ENCODE data around the gene MICAL2. TPM values are rescaled to one million over a fixed set of nuclear protein-coding genes. Genes with fewer than 3 reads are reported as not detected.

The MICAL2 gene
- total RNA-seq, 8 experiments from 2014 or later = 0.71 to 33.6 (median 3.6) TPM

DNA sequence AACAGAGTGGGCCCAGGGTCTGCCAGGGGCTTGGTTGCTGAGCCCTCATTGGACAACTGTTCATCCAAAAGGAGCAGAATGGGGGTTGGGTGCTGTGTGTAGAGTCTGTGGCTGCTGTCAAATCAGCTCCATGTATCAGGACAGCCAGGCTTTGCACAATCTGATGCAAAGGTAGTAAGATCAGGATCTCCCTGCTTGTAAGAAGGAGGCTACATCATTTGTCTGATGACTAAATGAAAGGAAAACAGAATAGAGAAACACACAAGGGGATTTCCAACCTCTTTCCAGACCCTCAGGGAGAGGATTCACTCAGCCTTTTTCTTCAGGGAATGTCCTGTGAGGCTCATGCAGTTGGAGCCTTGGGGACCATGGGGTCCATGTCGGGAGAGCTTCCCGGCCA is 7.2 kb downstream of the MICAL2 start:
- peaks cover 9 to 19% of the 10 kb centered on the region in 2 donors for H3K4me1 ChIP-seq (replicated peaks in 1 of 2)
- ATAC-seq (replicated peaks in 6 of 8) = no peak
- in situ Hi-C loops (cut with MboI; ENCODE audit: low pct_unique_long_range_greater_than_20kb in 2 of 9, low sequenced_read_pairs in 9 of 9, unreplicated experiment in 9 of 9) = loop anchor here in 1 of 9 experiments (25.0 kb wide), 1 partner anchor 120 kb away; no protein-coding TSS in a partner anchor
- H3K4me3 ChIP-seq = no peak overlapping the region
- WGBS, 10 experiments = 100% methylated on average over 1 of the region's 2 CpGs; no CpG with 5 or more reads in 8 of the 10 experiments
- no peak overlapping the region for H3K27ac ChIP-seq

DNA sequence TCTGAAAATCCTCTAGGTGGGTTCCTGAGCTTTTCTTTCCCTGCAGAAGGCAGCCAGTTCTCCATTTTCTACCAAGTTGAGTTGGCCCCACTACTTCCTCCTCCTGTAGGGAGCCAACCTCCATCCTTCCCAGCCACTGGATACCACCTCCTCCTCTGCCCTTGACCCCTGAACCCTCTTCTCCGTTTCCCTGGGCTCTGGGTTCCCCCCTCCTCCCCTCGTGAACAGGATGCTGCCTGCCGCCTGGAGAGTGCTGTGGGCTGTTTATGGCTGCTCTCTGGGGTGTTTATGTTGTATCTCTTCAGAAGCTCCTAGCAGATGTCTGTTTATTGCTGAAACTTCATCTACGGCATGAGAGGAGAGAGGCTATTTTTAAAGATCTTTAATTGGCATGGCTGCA is 8.6 kb downstream of the MICAL2 start:
- peaks cover 9 to 19% of the 10 kb centered on the region in 2 donors for H3K4me1 ChIP-seq (replicated peaks in 1 of 2)
- peak in 1 of 8 experiments; percentile 21 for ATAC-seq (replicated peaks in 6 of 8)
- in situ Hi-C loops (cut with MboI; ENCODE audit: low pct_unique_long_range_greater_than_20kb in 2 of 9, low sequenced_read_pairs in 9 of 9, unreplicated experiment in 9 of 9) = loop anchor here in 1 of 9 experiments (25.0 kb wide), 1 partner anchor 118 kb away; no protein-coding TSS in a partner anchor

DNA sequence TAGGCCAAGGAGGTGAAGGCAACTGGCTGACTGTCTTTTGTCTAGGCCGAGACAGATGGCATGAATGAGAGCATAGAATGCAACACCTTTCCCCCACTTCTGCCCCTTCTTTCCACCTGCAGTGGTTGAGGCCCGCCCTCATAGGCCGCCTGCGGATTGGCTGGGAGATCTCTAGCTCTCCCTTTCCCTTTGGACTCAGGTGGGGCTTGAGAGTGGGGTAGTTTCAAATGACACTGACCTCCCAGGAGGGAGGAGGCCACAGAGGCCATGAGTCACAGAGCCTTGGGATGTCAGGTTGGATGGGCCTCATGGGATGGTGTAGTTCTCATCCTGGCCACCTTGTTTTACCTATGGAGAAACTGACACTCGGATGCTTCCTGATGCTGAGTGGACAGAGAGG is 9.1 kb downstream of the MICAL2 start:
- in situ Hi-C loops (cut with MboI; ENCODE audit: low pct_unique_long_range_greater_than_20kb in 2 of 9, low sequenced_read_pairs in 9 of 9, unreplicated experiment in 9 of 9) = loop anchor here in 1 of 9 experiments (25.0 kb wide), 1 partner anchor 118 kb away; no protein-coding TSS in a partner anchor
- peaks cover 12 to 21% of the 10 kb centered on the region in 2 donors for H3K4me1 ChIP-seq (replicated peaks in 1 of 2)
- WGBS, 10 experiments = 60 to 100% (median 100%) methylated on average over 1 to 4 of the region's 5 CpGs; no CpG with 5 or more reads in 3 of the 10 experiments
- no peak for ATAC-seq (replicated peaks in 6 of 8)
- no peak overlapping the region for H3K4me3 ChIP-seq
- H3K27ac ChIP-seq = no peak overlapping the region

More for the DNA sequence above, 8.6 kb downstream of the MICAL2 start:
- Histone ChIP-seq H3K27ac (no peak overlapping the region), H3K4me3 (no peak overlapping the region)
- WGBS, 10 experiments = 50 to 100% (median 67%) methylated on average over 1 to 4 of the region's 4 CpGs; no CpG with 5 or more reads in 5 of the 10 experiments

DNA sequence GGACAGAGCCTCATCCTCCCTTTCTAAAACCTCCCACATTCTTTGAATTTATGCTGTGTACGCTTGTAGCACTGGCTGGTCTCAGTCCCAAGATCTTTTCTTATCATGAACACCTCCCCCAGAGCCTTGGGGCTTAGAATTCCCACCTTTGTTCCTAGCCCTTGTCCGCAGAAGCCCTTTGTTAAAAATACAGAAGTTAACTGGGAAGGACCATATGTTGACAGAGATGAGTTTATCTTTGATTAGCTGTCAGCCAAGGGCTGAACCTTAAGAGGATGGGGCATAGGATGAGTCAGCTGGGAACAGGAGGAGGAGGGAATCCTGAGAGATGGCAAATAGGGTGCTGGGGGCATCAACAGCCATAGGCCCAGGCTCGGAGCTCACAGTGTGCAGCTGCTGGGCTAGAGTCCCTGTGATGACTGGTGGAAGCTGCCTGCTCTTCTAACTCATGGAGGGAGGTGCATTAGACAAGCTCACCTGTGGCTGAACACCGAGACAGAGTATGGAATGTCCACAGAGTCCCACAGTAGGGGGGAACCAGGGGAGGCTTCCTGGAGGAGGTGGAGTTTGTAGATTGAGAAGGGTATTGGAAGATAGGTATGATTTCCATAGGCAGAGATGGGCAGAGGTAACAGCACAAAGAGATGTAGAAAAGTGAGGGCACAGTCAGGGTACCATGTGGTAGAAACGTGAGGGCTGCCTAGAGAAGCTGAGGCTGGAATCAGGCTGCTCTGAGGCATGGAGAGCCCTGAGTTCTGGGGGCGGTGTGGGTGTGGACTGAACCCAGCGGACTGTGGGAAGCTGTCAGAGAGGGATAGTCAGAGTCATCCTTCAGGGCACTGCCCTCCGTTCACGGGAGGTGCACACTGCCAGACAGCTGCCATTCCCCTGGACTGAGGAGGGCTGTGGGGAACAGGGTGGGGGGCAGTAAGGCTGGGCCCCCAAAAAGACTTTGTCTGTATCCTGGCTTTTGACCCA is 9.9 kb downstream of the MICAL2 start:
- 62 to 91% (median 72%) methylated on average over 1 to 9 of the region's 9 CpGs; no CpG with 5 or more reads in 2 of the 10 experiments for WGBS, 10 experiments
- Histone ChIP-seq H3K4me1 (replicated peaks in 1 of 2) (peaks cover 20 to 29% of the 10 kb centered on the region in 2 donors), H3K4me3 (no peak overlapping the region), H3K27ac (no peak overlapping the region)
- in situ Hi-C loops (cut with MboI; ENCODE audit: low pct_unique_long_range_greater_than_20kb in 2 of 9, low sequenced_read_pairs in 9 of 9, unreplicated experiment in 9 of 9) = loop anchor here in 1 of 9 experiments (25.0 kb wide), 1 partner anchor 117 kb away; no protein-coding TSS in a partner anchor
- peak in 6 of 8 experiments; percentile 19 to 78 (median 60) for ATAC-seq (replicated peaks in 6 of 8)

DNA sequence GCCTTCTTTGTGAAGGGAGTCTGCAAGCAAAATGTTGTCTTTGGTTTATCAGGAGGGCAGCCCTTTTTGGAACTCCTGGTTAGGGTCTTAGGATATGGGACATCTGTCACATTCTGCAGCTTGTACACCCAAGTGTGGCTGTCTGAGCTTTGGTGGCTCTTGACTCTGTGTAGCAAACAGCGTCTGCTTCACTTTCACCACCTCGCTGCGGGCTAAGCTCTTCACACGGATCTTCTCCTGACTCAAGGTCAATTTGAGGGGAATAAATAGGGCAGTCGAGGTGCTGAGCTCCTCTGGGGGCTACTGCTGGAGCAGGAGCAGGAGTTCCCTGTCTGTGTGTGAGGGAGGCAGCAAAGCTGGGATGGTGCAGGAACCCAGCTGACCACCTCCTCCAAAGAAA is 10.6 kb downstream of the MICAL2 start:
- Histone ChIP-seq H3K4me3 (no peak overlapping the region), H3K4me1 (replicated peaks in 1 of 2) (peaks cover 20 to 30% of the 10 kb centered on the region in 2 donors), H3K27ac (no peak overlapping the region)
- in situ Hi-C loops (cut with MboI; ENCODE audit: low pct_unique_long_range_greater_than_20kb in 2 of 9, low sequenced_read_pairs in 9 of 9, unreplicated experiment in 9 of 9) = loop anchor here in 1 of 9 experiments (25.0 kb wide), 1 partner anchor 116 kb away; no protein-coding TSS in a partner anchor
- 57 to 80% (median 62%) methylated on average over 1 to 4 of the region's 5 CpGs; no CpG with 5 or more reads in 7 of the 10 experiments for whole genome bisulfite sequencing, 10 experiments
- peak in 1 of 8 experiments; percentile 13 for ATAC-seq (replicated peaks in 6 of 8)

DNA sequence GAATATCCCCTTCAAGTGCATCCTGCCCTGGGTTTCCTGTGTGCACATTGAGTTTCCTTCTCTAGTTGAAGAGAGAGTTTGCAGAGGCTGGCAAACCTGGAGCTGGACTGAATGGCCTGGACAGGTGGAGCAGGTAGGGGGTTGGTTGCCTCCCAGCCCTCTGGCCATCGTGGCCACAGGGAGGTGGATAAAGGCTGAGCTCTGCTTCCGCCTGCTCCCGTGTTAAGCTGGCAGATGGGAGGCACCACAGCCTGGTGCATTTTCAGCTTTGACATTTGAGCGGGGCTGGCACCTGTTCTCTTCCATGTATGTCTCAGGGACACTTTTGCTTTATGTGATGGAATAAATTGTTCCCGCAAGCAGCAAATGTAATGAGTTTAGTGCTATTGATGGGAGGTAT is 11.1 kb downstream of the MICAL2 start:
- no peak overlapping the region for H3K4me3 ChIP-seq
- no peak for ATAC-seq (replicated peaks in 6 of 8)

DNA sequence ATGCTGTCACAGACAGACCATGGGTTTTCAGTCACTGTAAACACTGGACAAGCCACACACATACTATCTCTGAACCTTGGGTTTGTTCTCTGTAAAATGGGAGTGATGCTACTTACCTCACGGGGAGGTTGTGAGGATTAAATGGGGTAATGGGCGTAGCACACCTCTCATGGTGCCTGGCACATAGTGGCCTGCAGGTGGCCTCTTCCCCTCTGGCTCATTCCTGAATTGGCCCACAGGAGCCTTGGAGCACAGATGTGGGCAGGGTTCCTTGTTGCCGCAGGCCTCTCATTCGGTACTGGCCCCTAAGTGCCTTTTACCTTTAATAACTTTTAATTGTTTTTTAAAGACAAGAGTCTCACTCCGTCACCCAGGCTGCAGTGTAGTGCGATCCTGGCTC is 11.7 kb downstream of the MICAL2 start:
- ATAC-seq (replicated peaks in 6 of 8) = peak in 1 of 8 experiments; percentile 77
- no peak overlapping the region for H3K4me3 ChIP-seq
- WGBS, 10 experiments = 78 to 100% (median 86%) methylated on average over 1 to 3 of the region's 6 CpGs; no CpG with 5 or more reads in 6 of the 10 experiments
- H3K27ac ChIP-seq = no peak overlapping the region
- H3K4me1 ChIP-seq (replicated peaks in 1 of 2) = peaks cover 20 to 30% of the 10 kb centered on the region in 2 donors
- in situ Hi-C loops (cut with MboI; ENCODE audit: low pct_unique_long_range_greater_than_20kb in 2 of 9, low sequenced_read_pairs in 9 of 9, unreplicated experiment in 9 of 9) = loop anchor here in 1 of 9 experiments (25.0 kb wide), 1 partner anchor 115 kb away; no protein-coding TSS in a partner anchor

More for the DNA sequence above, 11.1 kb downstream of the MICAL2 start:
- H3K27ac ChIP-seq = no peak overlapping the region
- in situ Hi-C loops (cut with MboI; ENCODE audit: low pct_unique_long_range_greater_than_20kb in 2 of 9, low sequenced_read_pairs in 9 of 9, unreplicated experiment in 9 of 9) = loop anchor here in 1 of 9 experiments (25.0 kb wide), 1 partner anchor 116 kb away; no protein-coding TSS in a partner anchor
- H3K4me1 ChIP-seq (replicated peaks in 1 of 2) = peaks cover 20 to 30% of the 10 kb centered on the region in 2 donors
- 50 to 100% (median 83%) methylated on average over 1 to 5 of the region's 5 CpGs; no CpG with 5 or more reads in 1 of the 10 experiments for WGBS, 10 experiments

DNA sequence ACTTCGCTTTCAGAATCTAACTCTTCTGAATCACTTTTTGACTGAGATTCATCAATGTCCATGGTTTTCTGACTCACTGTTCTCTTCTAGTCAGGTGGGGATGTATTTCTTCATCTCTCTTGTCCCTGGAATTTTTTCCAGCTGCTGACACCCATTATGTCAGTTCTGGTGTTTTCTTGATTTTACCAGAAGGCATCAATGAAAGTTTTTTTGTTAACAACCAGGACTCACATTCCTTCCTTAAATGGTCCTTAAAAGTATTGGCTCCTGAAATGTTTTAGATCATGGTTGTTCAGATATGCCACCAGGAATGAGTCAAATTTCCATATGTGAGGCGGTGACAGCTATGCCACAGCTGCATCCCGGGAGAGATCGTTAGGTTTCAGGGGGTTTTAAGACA is 12.9 kb downstream of the MICAL2 start:
- H3K4me1 ChIP-seq (replicated peaks in 1 of 2) = peaks cover 20 to 30% of the 10 kb centered on the region in 2 donors
- no peak overlapping the region for H3K4me3 ChIP-seq
- no peak overlapping the region for H3K27ac ChIP-seq
- peak in 1 of 8 experiments; percentile 23 for ATAC-seq (replicated peaks in 6 of 8)
- WGBS, 10 experiments = 25 to 90% (median 60%) methylated on average over 1 to 4 of the region's 4 CpGs
- in situ Hi-C loops (cut with MboI; ENCODE audit: low pct_unique_long_range_greater_than_20kb in 2 of 9, low sequenced_read_pairs in 9 of 9, unreplicated experiment in 9 of 9) = loop anchor here in 1 of 9 experiments (25.0 kb wide), 1 partner anchor 114 kb away; no protein-coding TSS in a partner anchor

DNA sequence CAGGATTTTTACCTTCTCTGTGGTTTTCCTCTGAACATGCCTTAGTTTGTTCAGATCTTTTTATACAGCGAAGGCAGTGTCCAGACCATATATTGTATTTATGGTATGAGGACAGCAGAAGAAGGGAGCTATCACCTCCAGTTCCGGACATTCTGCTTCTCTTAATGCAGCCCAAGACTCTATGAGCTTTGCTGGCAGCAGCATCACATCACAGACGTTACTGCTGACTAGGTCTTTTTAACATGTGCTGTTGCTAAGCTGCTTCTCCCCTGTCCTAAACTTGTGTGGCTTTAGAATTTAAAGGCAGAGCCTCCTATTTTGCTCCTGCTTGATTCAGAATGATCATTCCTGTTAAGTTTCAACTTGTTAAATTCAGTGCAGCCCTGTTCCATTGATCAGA is 13.4 kb downstream of the MICAL2 start:
- in situ Hi-C loops (cut with MboI; ENCODE audit: low pct_unique_long_range_greater_than_20kb in 2 of 9, low sequenced_read_pairs in 9 of 9, unreplicated experiment in 9 of 9) = loop anchor here in 1 of 9 experiments (25.0 kb wide), 1 partner anchor 114 kb away; no protein-coding TSS in a partner anchor
- WGBS, 10 experiments = 31 to 100% (median 64%) methylated on average over 1 to 3 of the region's 3 CpGs; no CpG with 5 or more reads in 3 of the 10 experiments
- Histone ChIP-seq H3K4me1 (replicated peaks in 1 of 2) (peaks cover 20 to 30% of the 10 kb centered on the region in 2 donors), H3K4me3 (no peak overlapping the region), H3K27ac (no peak overlapping the region)
- ATAC-seq (replicated peaks in 6 of 8) = no peak

DNA sequence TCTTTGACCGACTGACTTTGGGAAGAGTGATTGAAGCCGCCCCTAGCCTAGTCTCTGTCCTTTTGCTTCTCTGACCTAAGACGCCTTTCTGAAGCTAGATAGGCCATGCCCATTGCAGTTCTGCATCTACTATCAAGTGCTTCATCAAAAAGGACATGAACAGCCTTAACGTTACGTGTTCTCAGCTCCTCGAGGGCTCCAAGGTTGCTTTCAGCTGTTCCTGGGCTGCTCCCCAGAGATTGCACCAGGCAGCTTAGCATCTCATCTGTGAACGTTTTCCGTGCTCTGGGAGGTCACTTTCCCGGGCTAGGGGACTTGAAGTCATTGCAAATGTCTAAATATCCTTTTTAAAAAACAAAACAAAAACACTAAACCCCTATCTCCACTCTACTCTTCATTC is 13.9 kb downstream of the MICAL2 start:
- ATAC-seq (replicated peaks in 6 of 8) = no peak
- Histone ChIP-seq H3K4me1 (replicated peaks in 1 of 2) (peaks cover 16 to 26% of the 10 kb centered on the region in 2 donors), H3K27ac (peak overlapping the region in 1 of 2 donors; percentile 9), H3K4me3 (no peak overlapping the region)
- 67 to 100% (median 83%) methylated on average over 1 to 7 of the region's 9 CpGs; no CpG with 5 or more reads in 3 of the 10 experiments for WGBS, 10 experiments
- in situ Hi-C loops (cut with MboI; ENCODE audit: low pct_unique_long_range_greater_than_20kb in 2 of 9, low sequenced_read_pairs in 9 of 9, unreplicated experiment in 9 of 9) = loop anchor here in 1 of 9 experiments (25.0 kb wide), 1 partner anchor 113 kb away; no protein-coding TSS in a partner anchor

DNA sequence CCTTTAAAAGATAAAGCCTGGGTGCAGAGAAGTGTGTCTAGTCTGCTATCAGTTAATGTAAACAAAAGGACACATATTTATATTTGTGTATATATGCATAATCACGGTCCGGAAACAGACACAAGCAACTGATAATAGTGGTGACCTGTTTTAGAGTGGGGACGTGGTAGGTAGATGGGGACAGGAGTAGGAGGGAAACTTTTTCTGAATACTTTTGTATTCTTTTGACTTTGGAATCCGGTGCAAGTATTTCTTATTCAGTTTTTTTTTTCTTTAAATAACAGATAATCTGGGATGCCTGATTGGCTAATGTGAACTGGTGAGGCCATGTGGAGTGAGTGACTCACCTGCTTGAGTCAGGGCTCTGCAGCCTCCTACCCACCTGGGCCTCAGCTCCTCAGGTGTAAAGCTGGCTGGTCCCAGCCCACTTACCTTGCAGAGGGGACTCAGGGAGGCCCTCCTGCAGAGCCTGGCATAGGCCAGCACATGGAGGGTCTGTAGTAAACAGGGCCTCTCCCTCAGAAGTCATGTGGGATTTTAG is 15.3 kb downstream of the MICAL2 start:
- WGBS, 10 experiments = 69 to 100% (median 87%) methylated on average over 1 to 4 of the region's 4 CpGs; no CpG with 5 or more reads in 2 of the 10 experiments
- in situ Hi-C loops (cut with MboI; ENCODE audit: low pct_unique_long_range_greater_than_20kb in 2 of 9, low sequenced_read_pairs in 9 of 9, unreplicated experiment in 9 of 9) = no loop called here
- Histone ChIP-seq H3K4me3 (no peak overlapping the region), H3K27ac (no peak overlapping the region), H3K4me1 (replicated peaks in 1 of 2) (peaks cover 10 to 16% of the 10 kb centered on the region in 2 donors)
- ATAC-seq (replicated peaks in 6 of 8) = no peak

DNA sequence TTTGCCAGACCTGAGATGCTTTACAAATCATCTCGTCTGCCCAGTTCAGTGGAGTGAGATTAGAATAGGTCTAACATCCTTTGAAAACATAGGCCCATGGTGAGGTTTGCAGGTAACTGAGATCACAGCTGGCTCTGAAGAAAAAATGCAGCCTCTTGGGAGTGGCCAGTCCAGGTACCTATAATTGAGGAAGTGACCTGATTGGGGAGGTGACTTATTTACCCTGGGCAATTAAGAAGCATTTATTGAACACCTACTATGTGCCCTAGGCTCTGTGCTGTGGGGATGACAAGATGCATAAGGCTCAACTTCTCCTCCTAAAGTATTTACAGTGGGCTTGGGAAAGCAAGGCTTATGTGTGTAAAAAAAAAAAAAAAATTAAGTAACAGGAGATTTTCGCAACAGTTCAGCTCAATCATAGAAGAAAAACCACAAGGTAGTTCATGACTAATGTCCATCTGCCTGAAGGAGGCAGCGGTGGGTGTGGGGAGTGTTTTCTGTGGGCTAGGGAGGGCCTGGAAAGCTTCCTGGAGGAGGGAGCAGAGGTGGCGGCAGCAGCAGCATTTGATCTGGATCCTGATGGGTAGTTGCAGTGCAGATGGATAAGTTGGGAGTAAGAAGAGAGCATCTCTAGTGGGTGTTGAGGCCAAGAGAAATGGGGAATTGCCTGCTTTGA is 16.1 kb downstream of the MICAL2 start:
- no peak overlapping the region for H3K4me3 ChIP-seq
- no peak overlapping the region for H3K27ac ChIP-seq
- 11 to 100% (median 60%) methylated on average over 1 to 4 of the region's 4 CpGs; no CpG with 5 or more reads in 1 of the 10 experiments for WGBS, 10 experiments
- peaks cover 10 to 11% of the 10 kb centered on the region in 2 donors for H3K4me1 ChIP-seq (replicated peaks in 1 of 2)
- in situ Hi-C loops (cut with MboI; ENCODE audit: low pct_unique_long_range_greater_than_20kb in 2 of 9, low sequenced_read_pairs in 9 of 9, unreplicated experiment in 9 of 9) = no loop called here
- peak in 2 of 8 experiments; percentile 56 to 71 for ATAC-seq (replicated peaks in 6 of 8)

Measured in motor neuron (in vitro differentiated cells).